IMR-90 (cell line): Measurements from ENCODE around the gene CENPM. TPM values are rescaled to one million over a fixed set of nuclear protein-coding genes. Genes with fewer than 3 reads are reported as not detected.

Experiments used
- ATAC-seq: fragments of 200-7000 bp; cut with Tn5 transposase; 2 replicates; pipeline ENCODE4 v1.9.1; 2020; ENCODE audit warnings: low read depth, mild to moderate bottlenecking, moderate library complexity
- BruUV-seq: library from RNA; stranded (reverse); fragments of 400-500 nt; replicated peaks from 2 replicates; lab custom pipeline; 2021; lab: Mats Ljungman, UMichigan
- CTCF ChIA-PET: fragments of 300-600 bp; formaldehyde crosslinking; extraction: SDS; loops from one replicate; lab custom pipeline; 2021; ENCODE audit warnings: antibody characterized with exemption; lab: Yijun Ruan, JAX
- POLR2A ChIA-PET: fragments of 300-600 bp; sonication (Branson Sonifier 250); formaldehyde crosslinking; loops from one replicate; lab custom pipeline; 2022; ENCODE audit warnings: antibody characterized with exemption; ENCODE audit not compliant: unreplicated experiment; lab: Charles Lee
- DNase-seq: peaks from one replicate; pipeline ENCODE4 v3.0.0; 2013
- H2AFZ ChIP-seq: replicated peaks from 2 replicates; pipeline ENCODE3; 2013; ENCODE audit warnings: low read length, mild to moderate bottlenecking; ENCODE audit not compliant: poor library complexity
- H2AK5ac ChIP-seq: 2 replicates; pipeline ENCODE4 v1.6.1; 2013; ENCODE audit warnings: low read depth, low read length, inconsistent platforms
- H2AK9ac ChIP-seq: replicated peaks from 2 replicates; pipeline ENCODE3; 2013; ENCODE audit warnings: mild to moderate bottlenecking, low read depth, low read length, moderate library complexity; ENCODE audit not compliant: poor library complexity
- H2BK120ac ChIP-seq: 2 replicates; pipeline ENCODE4 v1.6.1; 2013; ENCODE audit warnings: low read depth, low read length, inconsistent platforms
- H2BK15ac ChIP-seq: 3 replicates; pipeline ENCODE4 v1.6.1; 2013; ENCODE audit warnings: low read depth, low read length, inconsistent platforms
- H2BK20ac ChIP-seq: 2 replicates; pipeline ENCODE4 v1.6.1; 2013; ENCODE audit warnings: low read depth, mild to moderate bottlenecking, inconsistent platforms, low read length, moderate library complexity
- H2BK5ac ChIP-seq: 2 replicates; pipeline ENCODE4 v1.6.1; 2013; ENCODE audit warnings: mild to moderate bottlenecking, low read depth, low read length, inconsistent platforms; ENCODE audit not compliant: poor library complexity, severe bottlenecking
- H3K14ac ChIP-seq: replicated peaks from 2 replicates; pipeline ENCODE4 v1.6.1; 2013; ENCODE audit warnings: low read depth, low read length, inconsistent platforms
- H3K18ac ChIP-seq: 2 replicates; pipeline ENCODE4 v1.6.1; 2013; ENCODE audit warnings: low read depth, low read length, control low read depth
- H3K23ac ChIP-seq: 2 replicates; pipeline ENCODE4 v1.6.1; 2013; ENCODE audit warnings: low read depth, low read length, inconsistent platforms
- H3K27ac ChIP-seq: 2 replicates; pipeline ENCODE4 v1.5.1; 2013; ENCODE audit warnings: mild to moderate bottlenecking, control low read depth, low read length; ENCODE audit not compliant: insufficient read depth
- H3K27me3 ChIP-seq: 2 replicates; pipeline ENCODE4 v1.6.1; 2013; ENCODE audit warnings: low read length; ENCODE audit not compliant: control insufficient read depth, insufficient read depth
- H3K36me3 ChIP-seq: 2 replicates; pipeline ENCODE4 v1.6.1; 2013; ENCODE audit warnings: low read length, mixed read lengths; ENCODE audit not compliant: control insufficient read depth, insufficient read depth
- H3K4ac ChIP-seq: 2 replicates; pipeline ENCODE4 v1.6.1; 2013; ENCODE audit warnings: low read depth, low read length, inconsistent platforms
- H3K4me1 ChIP-seq: 2 replicates; pipeline ENCODE4 v1.6.1; 2013; ENCODE audit warnings: low read length, mixed read lengths; ENCODE audit not compliant: control insufficient read depth, insufficient read depth
- H3K4me2 ChIP-seq: 2 replicates; pipeline ENCODE4 v1.6.1; 2013; ENCODE audit warnings: low read depth, mild to moderate bottlenecking, control low read depth, low read length, moderate library complexity
- H3K4me3 ChIP-seq: 2 replicates; pipeline ENCODE4 v1.5.1; 2013; ENCODE audit warnings: low read depth, mild to moderate bottlenecking, control low read depth, low read length, moderate library complexity; ENCODE audit not compliant: insufficient read depth
- H3K56ac ChIP-seq: 2 replicates; pipeline ENCODE4 v1.6.1; 2013; ENCODE audit warnings: low read length, inconsistent platforms; ENCODE audit not compliant: insufficient read depth; ENCODE audit errors: extremely low read depth
- H3K79me1 ChIP-seq, 2 experiments: 2 replicates each; pipeline ENCODE4 v1.6.1; 2013; ENCODE audit warnings: low read length in 2 of 2, inconsistent platforms in 1 of 2, low read depth in 1 of 2
- H3K9ac ChIP-seq: 2 replicates; pipeline ENCODE4 v1.6.1; 2013; ENCODE audit warnings: low read depth, low read length, control low read depth
- H3K9me1 ChIP-seq: 2 replicates; pipeline ENCODE4 v1.6.1; 2013; ENCODE audit warnings: low read length, inconsistent platforms; ENCODE audit not compliant: insufficient read depth
- H3K9me3 ChIP-seq: 2 replicates; pipeline ENCODE4 v1.6.1; 2013; ENCODE audit warnings: low read length; ENCODE audit not compliant: control insufficient read depth, insufficient read depth
- H4K20me1 ChIP-seq: 2 replicates; pipeline ENCODE4 v1.6.1; 2013; ENCODE audit warnings: low read length, inconsistent platforms; ENCODE audit not compliant: insufficient read depth
- H4K5ac ChIP-seq: 2 replicates; pipeline ENCODE4 v1.6.1; 2013; ENCODE audit warnings: mild to moderate bottlenecking, low read depth, low read length, control low read depth
- H4K8ac ChIP-seq, 2 experiments: 2 replicates each; pipeline ENCODE4 v1.6.1; 2013; ENCODE audit warnings: low read depth in 2 of 2, low read length in 2 of 2, control low read depth in 1 of 2, inconsistent platforms in 1 of 2
- H4K91ac ChIP-seq: 2 replicates; pipeline ENCODE4 v1.6.1; 2013; ENCODE audit warnings: low read depth, low read length, inconsistent platforms; ENCODE audit not compliant: insufficient read depth
- CHD1 ChIP-seq: IDR thresholded peaks from 2 replicates; pipeline ENCODE4 v1.6.1; 2012; ENCODE audit warnings: low read depth, low read length, improper control_type of control experiment
- MAFK ChIP-seq: IDR thresholded peaks from 2 replicates; pipeline ENCODE4 v1.6.1; 2012; ENCODE audit warnings: low read depth, low read length, improper control_type of control experiment
- RAD21 ChIP-seq: IDR thresholded peaks from 2 replicates; pipeline ENCODE4 v1.6.1; 2012; ENCODE audit warnings: low read length, improper control_type of control experiment
- RCOR1 ChIP-seq: IDR thresholded peaks from 2 replicates; pipeline ENCODE4 v1.6.1; 2012; ENCODE audit warnings: mild to moderate bottlenecking, low read length, improper control_type of control experiment; ENCODE audit not compliant: insufficient replicate concordance
- SMC3 ChIP-seq: fragments of 150-350 bp; IDR thresholded peaks from 2 replicates; pipeline ENCODE4 v1.6.1; 2016; ENCODE audit warnings: low read depth, mild to moderate bottlenecking, antibody characterized with exemption, low read length, moderate library complexity
- WGBS, 2 experiments: methylation state at CpG; one replicate each; pipeline versions ENCODE4 v1.1.5 to v1.1.7; 2013; ENCODE audit warnings: missing lambda C conversion rate in 2 of 2; ENCODE audit not compliant: insufficient read length in 1 of 2; ENCODE audit errors: extremely low coverage in 2 of 2; 5-methylcytosine and 5-hydroxymethylcytosine counted together
- dilution Hi-C: fragments of 300-500 bp; cut with HindIII; formaldehyde crosslinking; loops from one replicate; pipeline ENCODE4 v1.14.3; 2018; ENCODE audit warnings: low sequenced_read_pairs; ENCODE audit not compliant: unreplicated experiment
- in situ Hi-C: fragments of 300-500 bp; cut with MboI; formaldehyde crosslinking; loops from 3 replicates; pipeline ENCODE4 v1.14.3; 2019; ENCODE audit warnings: low sequenced_read_pairs, inconsistent platforms, mixed read lengths
- intact Hi-C: fragments of 100-400 bp; cut with micrococcal nuclease; formaldehyde crosslinking; loops from 2 replicates; pipeline ENCODE4 v1.10.0; 2022
- polyA plus RNA-seq, 3 experiments: library from polyadenylated mRNA; depleted of rRNA; stranded (reverse); fragments of >200 nt; gene quantifications; 2 replicates each; pipeline ENCODE4 v1.2.3, GENCODE V29; 2012; ENCODE audit warnings: low replicate concordance in 1 of 3
- total RNA-seq: library from RNA; depleted of rRNA; stranded (reverse); fragments of >200 nt; gene quantifications from 2 replicates; pipeline ENCODE4 v1.2.3, GENCODE V29; 2012
- TF ChIP-seq, protein P1 (sequence below): conservative IDR thresholded peaks from 2 replicates; pipeline ENCODE4 v1.5.1; 2012; ENCODE audit warnings: mild to moderate bottlenecking, low read depth, low read length, improper control_type of control experiment
- TF ChIP-seq, protein P2 (sequence below): fragments of 150-350 bp; IDR thresholded peaks from 2 replicates; pipeline ENCODE4 v1.6.1; 2017; ENCODE audit warnings: mild to moderate bottlenecking, antibody characterized with exemption, low read length, low read depth

CENPM gene
- total and polyA plus RNA-seq, 2 of the 4 experiments (the other 2 are of a cell fraction) = 18.1 to 20.1 TPM

DNA sequence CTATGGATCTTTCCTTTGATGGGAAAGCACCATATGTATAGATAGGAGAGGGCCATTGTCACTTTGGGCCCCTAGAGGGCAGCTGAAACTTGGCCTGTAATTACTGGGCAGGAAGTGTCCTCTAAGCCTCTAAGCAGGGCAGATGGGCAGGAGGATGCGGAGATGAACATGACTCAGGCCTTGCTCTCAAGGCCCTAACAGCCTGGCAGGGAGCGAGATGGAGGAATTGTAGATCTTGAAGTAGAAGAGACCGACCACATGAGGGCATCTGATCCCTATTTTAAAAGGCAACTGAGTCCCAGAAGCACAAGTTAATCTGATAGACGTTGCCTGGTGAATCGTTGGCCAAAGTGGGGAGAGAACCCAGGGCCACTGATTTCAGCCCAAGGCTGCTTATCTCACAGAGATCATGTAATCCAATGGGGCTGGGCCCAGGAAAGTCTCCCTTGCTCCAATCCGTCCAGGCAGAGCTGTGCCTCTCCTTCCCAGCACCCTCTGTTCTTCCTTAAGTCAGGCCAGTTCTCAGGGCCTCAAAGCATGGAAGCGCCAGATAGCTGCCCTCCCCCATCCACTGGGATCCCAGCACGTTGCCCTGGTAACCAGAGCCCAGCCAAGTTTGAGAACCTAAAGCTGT, 19.8 kb upstream of the CENPM start:
- Histone ChIP-seq H2BK20ac (no peak overlapping the region), H2AK5ac (no peak overlapping the region), H3K4me2 (no peak overlapping the region), H3K36me3 (no peaks in the 10 kb centered on the region), H3K14ac (no peak overlapping the region), H2AFZ (peak overlapping the region; percentile 45), H3K9me1 (no peaks in the 10 kb centered on the region), H4K8ac (no peak overlapping the region), H3K4ac (no peak overlapping the region), H3K56ac (no peak overlapping the region), H3K23ac (no peak overlapping the region), H2BK15ac (no peak overlapping the region), H4K20me1 (no peaks in the 10 kb centered on the region), H2BK5ac (no peak overlapping the region), H3K79me1 (no peaks in the 10 kb centered on the region), H3K27ac (no peak overlapping the region), H3K27me3 (peaks cover 18% of the 10 kb centered on the region; the same call in 1 of the 2 replicates), H3K4me1 (no peaks in the 10 kb centered on the region; the same call in 1 of the 2 replicates), H3K9me3 (no peaks in the 10 kb centered on the region), H4K91ac (no peak overlapping the region), H2BK120ac (no peak overlapping the region), H3K18ac (no peak overlapping the region), H2AK9ac (no peak overlapping the region), H4K5ac (no peak overlapping the region), H3K4me3 (no peak overlapping the region), H3K9ac (no peak overlapping the region)
- ATAC-seq = peak; percentile 89
- BruUV-seq = no TSS peak
- ChIA-PET CTCF (interaction anchor here (0.8 to 1.7 kb wide), 2 partner anchors 473 to 478 kb away, joined by 3 to 7 read pairs; no protein-coding TSS in a partner anchor), POLR2A (no interaction called here)
- TF ChIP-seq SMC3 (peak; percentile 55), RAD21 (peak; percentile 66), CHD1 (no peak), RCOR1 (no peak), MAFK (no peak)
- TF ChIP-seq, protein P1, sequence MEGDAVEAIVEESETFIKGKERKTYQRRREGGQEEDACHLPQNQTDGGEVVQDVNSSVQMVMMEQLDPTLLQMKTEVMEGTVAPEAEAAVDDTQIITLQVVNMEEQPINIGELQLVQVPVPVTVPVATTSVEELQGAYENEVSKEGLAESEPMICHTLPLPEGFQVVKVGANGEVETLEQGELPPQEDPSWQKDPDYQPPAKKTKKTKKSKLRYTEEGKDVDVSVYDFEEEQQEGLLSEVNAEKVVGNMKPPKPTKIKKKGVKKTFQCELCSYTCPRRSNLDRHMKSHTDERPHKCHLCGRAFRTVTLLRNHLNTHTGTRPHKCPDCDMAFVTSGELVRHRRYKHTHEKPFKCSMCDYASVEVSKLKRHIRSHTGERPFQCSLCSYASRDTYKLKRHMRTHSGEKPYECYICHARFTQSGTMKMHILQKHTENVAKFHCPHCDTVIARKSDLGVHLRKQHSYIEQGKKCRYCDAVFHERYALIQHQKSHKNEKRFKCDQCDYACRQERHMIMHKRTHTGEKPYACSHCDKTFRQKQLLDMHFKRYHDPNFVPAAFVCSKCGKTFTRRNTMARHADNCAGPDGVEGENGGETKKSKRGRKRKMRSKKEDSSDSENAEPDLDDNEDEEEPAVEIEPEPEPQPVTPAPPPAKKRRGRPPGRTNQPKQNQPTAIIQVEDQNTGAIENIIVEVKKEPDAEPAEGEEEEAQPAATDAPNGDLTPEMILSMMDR = peak; percentile 65
- TF ChIP-seq, protein P2, sequence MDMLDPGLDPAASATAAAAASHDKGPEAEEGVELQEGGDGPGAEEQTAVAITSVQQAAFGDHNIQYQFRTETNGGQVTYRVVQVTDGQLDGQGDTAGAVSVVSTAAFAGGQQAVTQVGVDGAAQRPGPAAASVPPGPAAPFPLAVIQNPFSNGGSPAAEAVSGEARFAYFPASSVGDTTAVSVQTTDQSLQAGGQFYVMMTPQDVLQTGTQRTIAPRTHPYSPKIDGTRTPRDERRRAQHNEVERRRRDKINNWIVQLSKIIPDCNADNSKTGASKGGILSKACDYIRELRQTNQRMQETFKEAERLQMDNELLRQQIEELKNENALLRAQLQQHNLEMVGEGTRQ = no peak
- intact Hi-C loops = loop anchor here (1.0 to 2.0 kb wide), 5 partner anchors 112 to 506 kb away; partner anchors contain the start of genes NDUFA6 and SMDT1
- in situ Hi-C loops = loop anchor here (5.0 kb wide), 1 partner anchor 476 kb away; no protein-coding TSS in a partner anchor
- dilution Hi-C loops = no loop called here
- peak; percentile 88 for DNase-seq
- 28% methylated on average over 5 of the region's 8 CpGs; no CpG with 5 or more reads in 1 of the 2 experiments for WGBS, 2 experiments
